HG02885 (cell line): ENCODE data around the gene BUB3.
A peak's percentile ranks its signal among the peaks of the same experiment; 100 is the strongest.

Experiments
- ATAC-seq: cut with Tn5 transposase; IDR thresholded peaks from one replicate; pipeline ENCODE4 v1.9.1; 2021; ENCODE audit warnings: mild to moderate bottlenecking; ENCODE audit not compliant: unreplicated experiment, poor library complexity

Gene BUB3

GRCh38 chr10:123140164-123140982 lies 13.8 kb upstream of the BUB3 start:
- ATAC-seq = no peak

DNA sequence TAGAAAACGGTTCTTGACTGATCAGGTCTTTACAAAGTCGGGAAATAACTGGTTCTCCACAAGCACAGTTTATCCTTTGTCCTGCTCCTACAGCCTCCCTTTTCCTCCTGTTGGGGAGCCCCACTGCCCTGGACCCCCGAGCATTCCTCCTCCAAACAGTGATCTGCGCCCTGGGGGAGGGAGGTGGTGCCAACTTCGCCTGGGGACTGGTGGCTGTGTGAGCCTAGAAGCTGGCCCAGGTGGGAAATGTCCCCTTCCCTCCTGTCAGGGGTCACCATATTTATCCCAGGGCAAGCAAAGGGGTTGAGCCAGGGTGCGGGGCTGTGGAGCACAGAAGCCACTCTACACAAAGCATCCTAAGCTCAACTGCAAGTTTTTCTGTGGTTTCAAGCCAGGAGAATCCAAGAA lies 13.2 kb upstream of the BUB3 start:
- ATAC-seq = no peak

GRCh38 chr10:123141791-123142700 lies 12.2 kb upstream of the BUB3 start:
- no peak for ATAC-seq

- no peak for ATAC-seq
Observed at GRCh38 chr10:123142701-123143161, 11.5 kb upstream of the BUB3 start.

DNA sequence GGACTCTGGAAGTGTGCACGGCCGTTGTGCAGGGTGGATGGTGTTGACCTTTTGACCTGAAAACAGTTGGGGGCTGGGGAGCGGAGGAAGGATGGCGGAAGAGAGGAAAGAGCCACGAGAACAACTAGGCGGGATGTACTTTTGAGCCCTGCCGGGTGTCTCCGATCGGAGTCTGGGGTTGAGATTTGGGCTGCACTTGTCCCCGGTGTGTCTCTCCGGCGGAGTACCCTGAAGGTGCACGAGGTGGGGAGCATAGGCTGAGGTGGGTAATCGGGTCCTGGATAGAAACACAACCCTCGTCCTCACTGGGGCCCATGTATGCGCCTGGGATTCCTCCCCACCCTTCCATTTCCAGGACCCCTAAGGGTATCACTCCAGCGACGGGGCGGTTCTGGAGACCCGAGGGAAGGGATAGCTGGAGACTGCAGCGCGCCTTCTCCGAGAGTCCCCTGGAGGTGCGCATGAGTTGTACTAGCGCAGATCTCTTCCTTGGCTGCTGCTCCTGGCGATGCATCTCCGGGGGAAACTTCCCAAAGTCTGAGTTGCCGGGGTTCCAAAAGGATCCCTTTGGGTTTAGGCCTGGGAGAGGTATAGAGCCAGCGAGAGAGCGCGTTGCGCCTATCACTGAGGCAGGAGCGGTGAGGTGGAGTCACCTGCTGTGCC lies 10.9 kb upstream of the BUB3 start:
- no peak for ATAC-seq

DNA sequence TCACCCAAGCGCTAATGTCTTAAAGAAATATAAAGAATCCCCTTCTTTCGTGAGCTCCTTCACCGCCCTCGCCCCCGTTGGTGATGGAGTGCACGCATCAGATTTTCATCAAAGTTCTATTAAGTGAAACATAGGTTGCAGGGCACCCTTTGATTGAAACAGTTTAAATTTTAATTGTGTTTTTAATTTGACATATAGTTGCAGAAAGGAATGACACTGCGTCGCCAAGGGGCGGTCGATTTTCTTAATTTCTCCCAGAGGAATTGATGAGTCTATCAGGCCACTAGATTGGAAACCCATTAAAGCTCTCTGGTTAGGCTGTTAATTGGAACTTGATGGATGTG lies 10.4 kb upstream of the BUB3 start:
- ATAC-seq = no peak

GRCh38 chr10:123144697-123145541 lies 9.3 kb upstream of the BUB3 start:
- ATAC-seq = no peak

GRCh38 chr10:123145542-123146012 lies 8.6 kb upstream of the BUB3 start:
- ATAC-seq = no peak

GRCh38 chr10:123146013-123146893 lies 7.9 kb upstream of the BUB3 start:
- no peak for ATAC-seq

- no peak for ATAC-seq
Observed at GRCh38 chr10:123146894-123147634, 7.1 kb upstream of the BUB3 start.

DNA sequence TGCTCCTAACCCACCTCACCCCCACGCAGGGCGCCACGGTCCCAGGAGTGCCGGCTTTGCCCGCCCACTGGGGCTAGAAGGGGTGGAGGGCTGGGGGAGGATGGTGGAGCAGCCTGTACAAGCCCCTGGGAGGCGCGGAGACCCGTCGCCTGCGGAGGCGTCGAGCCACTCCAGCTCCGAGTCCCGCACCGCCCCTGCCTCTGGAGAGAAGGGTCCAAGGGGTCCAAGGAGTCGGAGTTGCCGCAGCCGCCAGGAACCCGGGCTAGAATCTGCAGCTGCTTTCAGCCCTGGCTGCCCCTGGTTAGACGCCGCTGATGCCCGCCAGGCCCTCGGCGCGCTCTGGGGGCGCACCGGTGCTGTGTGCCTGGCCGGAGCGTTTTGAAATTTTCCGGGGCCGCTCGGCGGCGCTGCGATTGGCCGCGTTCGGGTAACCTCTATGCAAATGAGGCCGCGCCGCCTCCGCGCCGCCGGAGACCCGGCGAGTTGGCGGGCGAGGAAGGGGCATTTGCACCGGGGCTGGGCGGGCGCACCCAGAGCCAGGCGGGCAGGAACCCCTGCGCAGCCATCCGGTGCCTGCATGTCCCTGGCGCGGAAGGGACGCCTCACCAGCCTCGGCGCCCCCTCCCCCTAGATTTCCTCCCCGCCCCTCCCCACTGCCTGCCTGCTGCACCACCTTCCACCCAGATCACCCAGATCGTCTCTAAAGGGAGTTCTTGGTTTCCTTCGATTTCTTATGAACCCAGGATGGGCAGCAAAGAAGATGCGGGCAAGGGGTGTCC lies 6.4 kb upstream of the BUB3 start, which contains the start of gene HMX2:
Gene HMX2 (plus strand): TSS at position 502 of the 779 bp plus-strand sequence. CDS start 243 bp downstream, at position 745.
- ATAC-seq = peak; percentile 42

DNA sequence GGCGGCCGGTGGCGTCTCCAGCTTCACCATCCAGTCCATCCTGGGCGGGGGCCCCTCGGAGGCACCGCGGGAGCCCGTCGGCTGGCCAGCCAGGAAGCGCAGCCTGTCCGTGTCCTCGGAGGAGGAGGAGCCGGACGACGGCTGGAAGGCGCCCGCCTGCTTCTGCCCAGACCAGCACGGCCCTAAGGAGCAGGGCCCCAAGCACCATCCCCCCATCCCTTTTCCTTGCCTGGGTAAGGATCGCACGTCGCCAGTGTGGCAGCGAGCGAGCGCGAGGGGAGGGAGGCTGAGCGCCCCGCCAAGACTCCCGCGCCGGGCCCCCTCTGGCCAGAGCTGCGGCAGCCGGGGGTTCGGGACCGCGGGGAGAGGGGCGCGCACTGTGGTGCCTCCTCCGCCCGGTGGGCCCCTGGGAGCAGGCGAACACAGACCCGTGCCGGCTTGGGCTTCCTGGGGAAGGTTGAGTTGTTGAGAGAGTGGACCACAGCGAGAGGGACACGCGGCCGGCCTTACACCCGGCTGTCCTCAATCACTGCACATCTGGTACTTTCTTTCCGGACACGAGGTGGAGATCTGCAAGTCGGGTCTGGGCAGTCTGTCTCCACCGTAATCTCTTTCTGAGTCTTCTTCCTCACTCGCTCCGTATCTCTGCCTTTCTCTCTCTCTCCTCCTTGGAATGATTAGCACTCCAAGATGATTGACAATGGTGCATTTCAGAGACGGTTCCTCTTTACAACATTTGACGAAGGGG lies 5.6 kb upstream of the BUB3 start:
- peak; percentile 10 for ATAC-seq

- ATAC-seq = no peak
Observed at GRCh38 chr10:123149162-123149567, 5.0 kb upstream of the BUB3 start.

DNA sequence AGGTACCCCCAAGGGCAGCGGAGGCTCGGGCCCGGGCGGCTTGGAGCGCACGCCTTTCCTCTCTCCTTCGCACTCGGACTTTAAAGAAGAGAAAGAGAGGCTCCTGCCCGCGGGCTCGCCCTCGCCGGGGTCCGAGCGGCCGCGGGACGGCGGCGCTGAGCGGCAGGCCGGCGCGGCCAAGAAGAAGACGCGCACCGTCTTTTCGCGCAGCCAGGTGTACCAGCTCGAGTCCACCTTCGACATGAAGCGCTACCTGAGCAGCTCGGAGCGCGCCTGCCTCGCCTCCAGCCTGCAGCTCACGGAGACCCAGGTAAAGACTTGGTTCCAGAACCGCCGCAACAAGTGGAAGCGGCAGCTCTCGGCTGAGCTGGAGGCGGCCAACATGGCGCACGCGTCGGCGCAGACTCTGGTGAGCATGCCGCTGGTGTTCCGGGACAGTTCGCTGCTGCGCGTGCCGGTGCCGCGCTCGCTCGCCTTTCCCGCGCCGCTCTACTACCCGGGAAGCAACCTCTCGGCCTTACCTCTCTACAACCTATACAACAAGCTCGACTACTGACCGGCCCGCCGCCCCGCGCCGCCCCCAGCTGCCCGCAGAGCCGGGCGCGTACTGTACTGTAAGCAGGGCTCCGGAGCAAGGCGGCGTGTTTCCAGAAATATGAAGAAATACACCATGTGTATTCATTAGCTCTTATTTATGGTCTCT lies 4.5 kb upstream of the BUB3 start:
- ATAC-seq = no peak

DNA sequence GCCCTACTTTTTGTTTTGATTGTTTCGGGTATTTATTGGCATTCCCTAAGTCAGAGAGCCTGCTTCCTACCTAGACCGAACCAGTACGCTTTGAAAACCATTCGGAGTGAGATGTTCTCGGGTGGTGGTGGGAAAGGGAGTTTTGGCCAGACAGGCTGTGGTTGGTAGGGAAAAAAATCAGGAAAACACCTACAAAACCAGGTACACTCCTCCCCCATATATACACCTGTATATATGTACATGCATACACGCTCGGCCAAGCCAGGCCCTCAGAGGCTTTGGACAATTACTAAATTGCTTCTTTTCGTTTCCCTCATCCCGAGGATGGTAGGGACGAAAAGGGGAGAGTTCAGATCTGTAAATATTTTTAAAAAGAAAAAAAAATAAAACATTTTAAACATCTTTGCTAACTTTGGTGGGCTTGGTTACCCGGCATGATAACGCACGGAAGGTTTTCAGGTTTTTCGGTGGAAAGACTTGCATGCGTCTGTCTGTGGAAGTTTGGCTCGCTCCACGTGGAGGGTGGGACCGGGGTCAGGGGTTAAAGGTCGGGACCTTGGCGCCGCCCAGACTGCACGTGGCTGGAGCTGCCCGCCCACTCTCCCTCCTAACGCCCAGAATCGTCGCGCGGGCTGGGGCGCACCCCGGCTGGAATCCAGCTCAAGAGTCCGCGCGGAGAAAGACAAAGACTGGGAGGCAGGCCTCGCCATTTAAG lies 3.8 kb upstream of the BUB3 start:
- ATAC-seq = no peak
